ENCODE results near the gene PI4KB. TPM values are rescaled to one million over a fixed set of nuclear protein-coding genes. Genes with fewer than 3 reads are reported as not detected.

Gene PI4KB
- 10 to 100 TPM; 62.6 to 67.6 (median 65.7) TPM for polyA plus RNA-seq (ENCODE audit: insufficient read length in 3 of 3)
- long read RNA-seq, donor 1, partial matches to known transcripts, result 0 of 2 reads
- long read RNA-seq, donor 1, other reads (novel, unspliced or antisense), result 0 of 2 reads
- long read RNA-seq, donor 2, partial matches to known transcripts, result 0 of 5 reads
- long read RNA-seq, donor 2, other reads (novel, unspliced or antisense), result 0 of 5 reads
- long read RNA-seq, donor 3, partial matches to known transcripts, result 58 of 62 reads
- long read RNA-seq, donor 3, other reads (novel, unspliced or antisense), result 0 of 62 reads
- long read RNA-seq, donor 4, partial matches to known transcripts, result 12 of 16 reads
- long read RNA-seq, donor 4, other reads (novel, unspliced or antisense), result 0 of 16 reads
- long read RNA-seq, donor 5, result 0 reads
- long read RNA-seq, donor 6, partial matches to known transcripts, result 15 of 19 reads
- long read RNA-seq, donor 6, other reads (novel, unspliced or antisense), result 0 of 19 reads
- long read RNA-seq, donor 7, partial matches to known transcripts, result 0 of 4 reads
- long read RNA-seq, donor 7, other reads (novel, unspliced or antisense), result 0 of 4 reads
- long read RNA-seq, donor 8, transcript PI4KB-202 (12 exons, 3,340 nt), result major isoform, 6 of 19 reads
- long read RNA-seq, donor 8, partial matches to known transcripts, result 9 of 19 reads
- long read RNA-seq, donor 8, other reads (novel, unspliced or antisense), result 0 of 19 reads
- long read RNA-seq, donor 9, partial matches to known transcripts, result 10 of 12 reads
- long read RNA-seq, donor 9, other reads (novel, unspliced or antisense), result 0 of 12 reads
- long read RNA-seq, donor 10, partial matches to known transcripts, result 10 of 15 reads
- long read RNA-seq, donor 10, other reads (novel, unspliced or antisense), result 0 of 15 reads
- long read RNA-seq, donor 11, partial matches to known transcripts, result 14 of 16 reads
- long read RNA-seq, donor 11, other reads (novel, unspliced or antisense), result 0 of 16 reads
- long read RNA-seq, donor 12, partial matches to known transcripts, result 0 of 4 reads
- long read RNA-seq, donor 12, other reads (novel, unspliced or antisense), result 0 of 4 reads
- long read RNA-seq, donor 13, partial matches to known transcripts, result 9 of 14 reads
- long read RNA-seq, donor 13, other reads (novel, unspliced or antisense), result 0 of 14 reads
- long read RNA-seq, donor 14, partial matches to known transcripts, result 0 of 3 reads
- long read RNA-seq, donor 14, other reads (novel, unspliced or antisense), result 0 of 3 reads
- long read RNA-seq, donor 15, partial matches to known transcripts, result 5 of 6 reads
- long read RNA-seq, donor 15, other reads (novel, unspliced or antisense), result 0 of 6 reads
- long read RNA-seq, donor 16, transcript PI4KB-203 (11 exons, 3,934 nt), result major isoform, 6 of 92 reads
- long read RNA-seq, donor 16, partial matches to known transcripts, result 77 of 92 reads
- long read RNA-seq, donor 16, other reads (novel, unspliced or antisense), result 0 of 92 reads

GRCh38 chr1:151327223-151327902, at the start of gene PI4KB:
PI4KB (minus strand) TSS chr1:151327416; CDS start chr1:151316481, 10,935 bp downstream.
- DNase-seq (ENCODE audit: extremely low read depth in 1 of 11, low read depth in 9 of 11, low spot score in 4 of 11), result peak; percentile 94 to 99 (median 97)

- no peak for DNase-seq (ENCODE audit: extremely low read depth in 1 of 11, low read depth in 9 of 11, low spot score in 4 of 11)
Observed at GRCh38 chr1:151373196-151373595, 46.0 kb upstream of the PI4KB start.

GRCh38 chr1:151372058-151372934, 45.1 kb upstream of the PI4KB start, which contains the start of gene SELENBP1:
SELENBP1 (minus strand) TSS chr1:151372705; CDS start chr1:151372641, 64 bp downstream.
- DNase-seq (ENCODE audit: extremely low read depth in 1 of 11, low read depth in 9 of 11, low spot score in 4 of 11), result peak; percentile 46 to 82 (median 70)

GRCh38 chr1:151371370-151372057, 44.3 kb upstream of the PI4KB start:
- DNase-seq (ENCODE audit: extremely low read depth in 1 of 11, low read depth in 9 of 11, low spot score in 4 of 11), result peak in 8 of 11 donors; percentile 15 to 52 (median 46)

- no peak for DNase-seq (ENCODE audit: extremely low read depth in 1 of 11, low read depth in 9 of 11, low spot score in 4 of 11)
Observed at GRCh38 chr1:151370211-151370911, 43.1 kb upstream of the PI4KB start.

GRCh38 chr1:151369621-151370048, 42.4 kb upstream of the PI4KB start:
- no peak for DNase-seq (ENCODE audit: extremely low read depth in 1 of 11, low read depth in 9 of 11, low spot score in 4 of 11)

GRCh38 chr1:151369302-151369610, 42.0 kb upstream of the PI4KB start:
- DNase-seq (ENCODE audit: extremely low read depth in 1 of 11, low read depth in 9 of 11, low spot score in 4 of 11), result no peak

- DNase-seq (ENCODE audit: extremely low read depth in 1 of 11, low read depth in 9 of 11, low spot score in 4 of 11), result no peak
Observed at GRCh38 chr1:151368393-151369301, 41.4 kb upstream of the PI4KB start.

GRCh38 chr1:151367658-151368392, 40.6 kb upstream of the PI4KB start:
- DNase-seq (ENCODE audit: extremely low read depth in 1 of 11, low read depth in 9 of 11, low spot score in 4 of 11), result no peak

- no peak for DNase-seq (ENCODE audit: extremely low read depth in 1 of 11, low read depth in 9 of 11, low spot score in 4 of 11)
Observed at GRCh38 chr1:151364996-151365395, 37.8 kb upstream of the PI4KB start.

GRCh38 chr1:151362308-151363155, 35.3 kb upstream of the PI4KB start:
- DNase-seq (ENCODE audit: extremely low read depth in 1 of 11, low read depth in 9 of 11, low spot score in 4 of 11), result no peak

- DNase-seq (ENCODE audit: extremely low read depth in 1 of 11, low read depth in 9 of 11, low spot score in 4 of 11), result no peak
Observed at GRCh38 chr1:151361883-151362282, 34.7 kb upstream of the PI4KB start.

- no peak for DNase-seq (ENCODE audit: extremely low read depth in 1 of 11, low read depth in 9 of 11, low spot score in 4 of 11)
Observed at GRCh38 chr1:151356696-151357095, 29.5 kb upstream of the PI4KB start.
